Inflammatory macrophage treated with lipopolysaccharide for 4 hours (primary cell): ENCODE measurements around the gene KRT7.
"Not testable (repeated sequence)": the region's sequence is repeated elsewhere in the genome, so short reads cannot be mapped to it uniquely, and the experiment has no call there.

Experiments used
- DNase-seq: peaks from one replicate; pipeline ENCODE4 v3.0.0-alpha.2; 2020

Gene KRT7

GRCh38 chr12:52231305-52232202 is 1.5 kb upstream of the KRT7 start:
- DNase-seq: no peak

- no peak for DNase-seq
Observed at GRCh38 chr12:52232203-52232673, 805 bp upstream of the KRT7 start.

- no peak for DNase-seq
Observed at GRCh38 chr12:52233462-52234207, 592 bp downstream of the KRT7 start.

GRCh38 chr12:52234223-52234810 is 1.3 kb downstream of the KRT7 start:
- DNase-seq: peak; percentile 24

- DNase-seq: peak; percentile 27
Observed at GRCh38 chr12:52235001-52235764, 2.1 kb downstream of the KRT7 start.

- DNase-seq: no peak
Observed at GRCh38 chr12:52235822-52236361, 2.8 kb downstream of the KRT7 start.

- no peak for DNase-seq
Observed at GRCh38 chr12:52236386-52237050, 3.5 kb downstream of the KRT7 start.

- DNase-seq: peak; percentile 25
Observed at GRCh38 chr12:52238207-52238840, 5.3 kb downstream of the KRT7 start.

GRCh38 chr12:52238916-52239646 is 6.0 kb downstream of the KRT7 start:
- no peak for DNase-seq

GRCh38 chr12:52239767-52240166 is 6.7 kb downstream of the KRT7 start:
- no peak for DNase-seq

- DNase-seq: not testable (repeated sequence)
Observed at GRCh38 chr12:52240247-52240646, 7.2 kb downstream of the KRT7 start.

GRCh38 chr12:52241205-52241842 is 8.3 kb downstream of the KRT7 start:
- DNase-seq: no peak

GRCh38 chr12:52242442-52243258 is 9.6 kb downstream of the KRT7 start:
- no peak for DNase-seq

- no peak for DNase-seq
Observed at GRCh38 chr12:52243259-52243855, 10.3 kb downstream of the KRT7 start.

GRCh38 chr12:52243856-52244614 is 11.0 kb downstream of the KRT7 start:
- peak; percentile 91 for DNase-seq

- DNase-seq: no peak
Observed at GRCh38 chr12:52244615-52244994, 11.6 kb downstream of the KRT7 start.

GRCh38 chr12:52245259-52245961 is 12.4 kb downstream of the KRT7 start:
- DNase-seq: no peak
